Measurements from ENCODE around the gene ABLIM1. TPM values are rescaled to one million over a fixed set of nuclear protein-coding genes. Genes with fewer than 3 reads are reported as not detected.

The ABLIM1 gene
- total RNA-seq, 4 donors from 2014 or later: 83.1 to 145 (median 120) TPM

DNA sequence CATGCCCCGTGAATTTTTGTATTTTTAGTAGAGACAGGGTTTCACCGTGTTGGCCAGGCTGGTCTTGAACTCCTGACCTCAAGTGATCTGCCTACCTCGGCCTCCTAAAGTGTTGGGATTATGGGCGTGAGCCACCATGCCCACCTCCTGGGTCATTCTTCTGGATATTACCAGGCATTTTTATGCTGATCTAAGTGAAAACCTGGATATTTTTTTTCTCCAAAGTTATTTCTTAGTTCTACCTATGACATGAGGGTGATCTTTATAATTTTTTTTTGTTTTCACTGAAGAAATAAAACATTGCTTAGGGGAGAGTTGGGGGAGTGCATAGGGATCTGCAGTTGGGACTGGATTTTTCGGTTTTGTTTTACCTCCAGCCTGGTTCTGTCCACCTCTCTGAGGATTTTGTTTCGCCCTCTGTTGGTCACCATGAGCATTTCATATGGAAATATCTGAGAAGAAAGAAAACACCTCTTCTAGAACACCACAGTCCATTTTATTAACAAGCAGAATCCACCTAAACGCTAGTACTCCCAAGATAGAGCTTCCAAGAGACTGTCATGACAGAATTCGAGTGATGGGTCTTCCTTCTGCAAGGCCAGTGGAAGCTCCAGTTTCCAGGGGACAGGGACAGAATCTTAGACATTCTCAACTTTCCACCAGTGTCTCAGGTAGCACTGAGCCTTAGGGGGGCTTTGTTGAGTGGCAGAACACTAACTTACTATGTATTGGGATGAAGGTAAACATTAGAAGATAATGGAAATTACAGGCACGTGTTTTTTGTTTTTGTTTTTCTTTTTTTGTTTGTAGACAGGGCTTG is 220.4 kb downstream of the ABLIM1 start:
- Histone ChIP-seq H3K36me3 (peaks cover 26 to 100% (median 85%) of the 10 kb centered on the region in 4 donors), H3K4me3 (no peak overlapping the region), H3K9me3 (no peaks in the 10 kb centered on the region), H3K27ac (replicated peaks in 1 of 4) (no peak overlapping the region), H3K4me1 (no peaks in the 10 kb centered on the region), H3K27me3 (no peaks in the 10 kb centered on the region)
- no peak for TF ChIP-seq POLR2A (IDR thresholded peaks at IDR 0.05; ENCODE audit: low read depth)
- TF ChIP-seq, protein P1, sequence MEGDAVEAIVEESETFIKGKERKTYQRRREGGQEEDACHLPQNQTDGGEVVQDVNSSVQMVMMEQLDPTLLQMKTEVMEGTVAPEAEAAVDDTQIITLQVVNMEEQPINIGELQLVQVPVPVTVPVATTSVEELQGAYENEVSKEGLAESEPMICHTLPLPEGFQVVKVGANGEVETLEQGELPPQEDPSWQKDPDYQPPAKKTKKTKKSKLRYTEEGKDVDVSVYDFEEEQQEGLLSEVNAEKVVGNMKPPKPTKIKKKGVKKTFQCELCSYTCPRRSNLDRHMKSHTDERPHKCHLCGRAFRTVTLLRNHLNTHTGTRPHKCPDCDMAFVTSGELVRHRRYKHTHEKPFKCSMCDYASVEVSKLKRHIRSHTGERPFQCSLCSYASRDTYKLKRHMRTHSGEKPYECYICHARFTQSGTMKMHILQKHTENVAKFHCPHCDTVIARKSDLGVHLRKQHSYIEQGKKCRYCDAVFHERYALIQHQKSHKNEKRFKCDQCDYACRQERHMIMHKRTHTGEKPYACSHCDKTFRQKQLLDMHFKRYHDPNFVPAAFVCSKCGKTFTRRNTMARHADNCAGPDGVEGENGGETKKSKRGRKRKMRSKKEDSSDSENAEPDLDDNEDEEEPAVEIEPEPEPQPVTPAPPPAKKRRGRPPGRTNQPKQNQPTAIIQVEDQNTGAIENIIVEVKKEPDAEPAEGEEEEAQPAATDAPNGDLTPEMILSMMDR (IDR thresholded peaks at IDR 0.05): peak; percentile 30 to 52 (median 31)
- TF ChIP-seq EP300 (IDR thresholded peaks at IDR 0.05): no peak
- TF ChIP-seq POLR2AphosphoS5 (IDR thresholded peaks at IDR 0.05): no peak
- DNase-seq (ENCODE audit: extremely low spot score): no peak
- 80% methylated on average over 8 of the region's 9 CpGs for WGBS
- intact Hi-C loops (cut with DNase I): loop anchor here (5.0 kb wide), 1 partner anchor 135 kb away; no protein-coding TSS in a partner anchor

DNA sequence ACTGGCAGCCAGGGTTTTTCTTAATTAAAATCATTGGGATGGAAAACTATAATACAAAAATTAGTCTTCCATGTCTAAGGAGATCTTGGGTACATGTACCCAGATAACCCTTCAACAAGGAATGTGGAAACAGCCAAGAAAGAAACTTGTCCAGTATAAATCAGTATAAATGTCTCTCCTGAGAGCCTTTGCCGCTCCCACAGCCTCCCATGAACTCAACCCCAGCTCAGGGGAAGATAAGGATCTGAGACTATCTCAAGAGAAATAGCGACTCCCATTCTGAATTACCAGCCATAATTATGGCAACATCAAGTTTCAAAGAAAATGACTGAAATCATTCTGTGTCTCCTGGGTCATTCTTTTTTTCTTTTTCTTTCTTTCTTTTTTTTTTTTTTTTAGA is 221.1 kb downstream of the ABLIM1 start:
- H3K27me3 ChIP-seq: no peaks in the 10 kb centered on the region
- no peaks in the 10 kb centered on the region for H3K9me3 ChIP-seq
- intact Hi-C loops (cut with DNase I): loop anchor here (5.0 kb wide), 1 partner anchor 135 kb away; no protein-coding TSS in a partner anchor
- H3K4me1 ChIP-seq: no peaks in the 10 kb centered on the region
- peaks cover 26 to 100% (median 78%) of the 10 kb centered on the region in 4 donors for H3K36me3 ChIP-seq
- no peak overlapping the region for H3K27ac ChIP-seq (replicated peaks in 1 of 4)
- WGBS: 92% methylated on average over 2 of the region's 2 CpGs
- H3K4me3 ChIP-seq: no peak overlapping the region
- TF ChIP-seq, protein P1 (IDR thresholded peaks at IDR 0.05): no peak
- TF ChIP-seq POLR2A (IDR thresholded peaks at IDR 0.05; ENCODE audit: low read depth) (no peak), POLR2AphosphoS5 (IDR thresholded peaks at IDR 0.05) (no peak), EP300 (IDR thresholded peaks at IDR 0.05) (no peak)
- DNase-seq (ENCODE audit: extremely low spot score): no peak

DNA sequence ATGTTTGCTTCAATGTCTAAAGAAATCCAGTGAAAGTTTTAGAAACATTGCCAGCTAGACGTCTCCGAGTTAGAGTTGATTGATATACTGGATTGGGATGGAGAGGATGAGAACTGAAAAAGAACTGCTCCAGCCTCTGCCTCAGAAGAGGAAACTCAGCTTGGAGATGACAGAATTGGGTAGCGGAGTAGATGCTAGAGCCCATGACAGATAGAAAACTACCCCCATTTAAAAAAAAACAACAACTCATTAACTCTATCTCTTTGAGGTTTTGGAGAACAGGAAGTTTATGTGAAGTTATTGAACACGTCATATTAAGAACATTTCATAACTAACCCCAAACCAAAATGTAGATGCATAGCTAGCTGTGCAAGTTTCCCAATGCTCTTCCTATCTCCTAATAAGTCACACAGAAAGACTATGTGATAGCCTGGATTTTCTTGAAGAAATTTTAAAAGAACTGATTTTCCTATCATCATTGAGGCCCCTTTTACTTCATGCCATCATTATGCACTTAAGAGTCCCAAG is 225.4 kb downstream of the ABLIM1 start:
- Histone ChIP-seq H3K36me3 (peaks cover 8 to 76% (median 45%) of the 10 kb centered on the region in 4 donors), H3K27ac (replicated peaks in 1 of 4) (no peak overlapping the region), H3K4me3 (no peak overlapping the region), H3K4me1 (peaks cover under 1 to 6% (median 4%) of the 10 kb centered on the region in 4 donors), H3K9me3 (no peaks in the 10 kb centered on the region), H3K27me3 (no peaks in the 10 kb centered on the region)
- TF ChIP-seq POLR2A (IDR thresholded peaks at IDR 0.05; ENCODE audit: low read depth): no peak
- TF ChIP-seq POLR2AphosphoS5 (IDR thresholded peaks at IDR 0.05): no peak
- TF ChIP-seq, protein P1 (IDR thresholded peaks at IDR 0.05): no peak
- no peak for TF ChIP-seq EP300 (IDR thresholded peaks at IDR 0.05)
- 81% methylated on average over 4 of the region's 4 CpGs for WGBS
- intact Hi-C loops (cut with DNase I): no loop called here
- no peak for DNase-seq (ENCODE audit: extremely low spot score)

DNA sequence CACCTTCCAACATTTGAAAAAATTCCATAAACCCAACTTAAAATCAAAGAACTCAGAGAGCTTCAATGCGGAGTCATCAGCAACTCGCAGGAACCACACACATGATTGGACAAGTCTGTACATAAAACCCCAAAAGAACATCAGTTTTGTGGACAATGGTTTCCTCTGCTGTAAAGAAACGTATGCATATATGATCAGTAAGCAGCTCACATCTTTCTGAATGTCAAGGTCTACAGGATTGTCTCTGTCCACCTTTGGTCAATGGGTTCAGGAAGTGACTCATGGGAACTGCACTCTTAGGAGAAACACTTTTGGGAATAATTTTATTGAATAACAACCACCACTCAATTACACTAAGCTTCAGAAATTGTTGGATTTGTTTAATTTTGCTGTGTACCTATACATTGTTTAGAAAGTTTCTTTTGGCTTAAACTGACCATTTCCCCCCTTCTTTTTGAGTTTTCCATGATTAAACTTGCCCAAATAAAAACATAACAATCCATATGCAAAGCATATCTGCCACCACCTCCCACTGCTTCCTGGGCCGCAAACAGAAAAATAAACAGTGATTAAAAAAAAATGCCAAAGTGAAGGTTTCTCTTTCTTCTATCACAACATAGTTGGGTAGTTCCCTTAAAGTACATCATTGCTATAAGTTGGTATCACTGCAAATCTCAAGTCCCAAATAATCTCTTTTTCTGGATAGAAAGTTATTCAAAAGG is 226.5 kb downstream of the ABLIM1 start:
- H3K27ac ChIP-seq (replicated peaks in 1 of 4): no peak overlapping the region
- intact Hi-C loops (cut with DNase I): no loop called here
- peaks cover 11 to 16% (median 15%) of the 10 kb centered on the region in 4 donors for H3K4me1 ChIP-seq
- peaks cover 8 to 66% (median 39%) of the 10 kb centered on the region in 4 donors for H3K36me3 ChIP-seq
- H3K9me3 ChIP-seq: no peaks in the 10 kb centered on the region
- no peak for TF ChIP-seq POLR2AphosphoS5 (IDR thresholded peaks at IDR 0.05)
- no peak for TF ChIP-seq POLR2A (IDR thresholded peaks at IDR 0.05; ENCODE audit: low read depth)
- TF ChIP-seq EP300 (IDR thresholded peaks at IDR 0.05): no peak
- TF ChIP-seq, protein P1 (IDR thresholded peaks at IDR 0.05): no peak
- 97% methylated on average over 4 of the region's 4 CpGs for WGBS
- H3K4me3 ChIP-seq: no peak overlapping the region
- H3K27me3 ChIP-seq: no peaks in the 10 kb centered on the region
- DNase-seq (ENCODE audit: extremely low spot score): no peak

Data from esophagus muscularis mucosa (tissue), 4 donors.